Activated CD8-positive, alpha-beta memory T cell treated with anti-CD3 and anti-CD28 coated beads for 36 hours (primary cell): ENCODE results near the gene LRRC25. TPM values are rescaled to one million over a fixed set of nuclear protein-coding genes. Genes with fewer than 3 reads are reported as not detected.

Experiments
- CTCF ChIA-PET: fragments of 350-600 bp; sonication (Branson Sonifier 250); formaldehyde crosslinking; loops from one replicate; lab custom pipeline; 2021; ENCODE audit warnings: antibody characterized with exemption; lab: Charles Lee
- POLR2A ChIA-PET: fragments of 350-600 bp; sonication (Branson Sonifier 250); formaldehyde crosslinking; loops from one replicate; lab custom pipeline; 2021; ENCODE audit warnings: antibody characterized with exemption; lab: Charles Lee
- total RNA-seq, 2 experiments: library from RNA; stranded (reverse); gene quantifications; one replicate each; pipeline ENCODE4 v1.2.3, GENCODE V29; 2021

Gene LRRC25
- total RNA-seq, 2 experiments from 2014 or later: not detected

- CTCF ChIA-PET: interaction anchor here (0.6 to 1.7 kb wide), 6 partner anchors 9 to 443 kb away, joined by 3 to 6 read pairs (median 4); partner anchors contain the start of gene SSBP4
- POLR2A ChIA-PET: interaction anchor here (0.7 to 0.8 kb wide), 2 partner anchors 10 to 496 kb away, joined by 6 to 7 read pairs; partner anchors contain the start of gene SSBP4
Measured at GRCh38 chr19:18428787-18429674, 31.6 kb upstream of the LRRC25 start.

GRCh38 chr19:18428173-18428786 lies 30.9 kb upstream of the LRRC25 start:
- ChIA-PET CTCF (interaction anchor here (0.6 to 1.7 kb wide), 5 partner anchors 8 to 444 kb away, joined by 3 to 6 read pairs (median 3); partner anchors contain the start of gene SSBP4), POLR2A (interaction anchor here (0.8 kb wide), 1 partner anchor 10 kb away, joined by 7 read pairs; the partner anchor contains the start of gene SSBP4)

- ChIA-PET POLR2A (no interaction called here), CTCF (interaction anchor here (1.1 to 1.5 kb wide), 3 partner anchors 9 to 23 kb away, joined by 3 to 4 read pairs (median 3); partner anchors contain the start of gene SSBP4)
Measured at GRCh38 chr19:18427743-18428113, 30.3 kb upstream of the LRRC25 start.

- POLR2A ChIA-PET: no interaction called here
- CTCF ChIA-PET: interaction anchor here (1.2 to 1.5 kb wide), 2 partner anchors 16 to 24 kb away, joined by 3 to 4 read pairs; no protein-coding TSS in a partner anchor
Measured at GRCh38 chr19:18427080-18427742, 29.8 kb upstream of the LRRC25 start.

- ChIA-PET CTCF (interaction anchor here (1.5 kb wide), 1 partner anchor 16 kb away, joined by 4 read pairs; no protein-coding TSS in a partner anchor), POLR2A (no interaction called here)
Measured at GRCh38 chr19:18426416-18426767, 29.0 kb upstream of the LRRC25 start.

- ChIA-PET POLR2A (interaction anchor here (0.5 kb wide), 1 partner anchor 57 kb away, joined by 14 read pairs; no protein-coding TSS in a partner anchor), CTCF (interaction anchor here (0.5 to 1.5 kb wide), 2 partner anchors 15 to 622 kb away, joined by 3 to 4 read pairs; no protein-coding TSS in a partner anchor)
Measured at GRCh38 chr19:18425515-18426415, 28.3 kb upstream of the LRRC25 start.

- POLR2A ChIA-PET: interaction anchor here (0.5 kb wide), 1 partner anchor 57 kb away, joined by 14 read pairs; no protein-coding TSS in a partner anchor
- CTCF ChIA-PET: interaction anchor here (0.5 kb wide), 1 partner anchor 621 kb away, joined by 3 read pairs; no protein-coding TSS in a partner anchor
Measured at GRCh38 chr19:18424890-18425514, 27.6 kb upstream of the LRRC25 start.

- ChIA-PET CTCF (interaction anchor here (1.1 kb wide), 1 partner anchor 102 kb away, joined by 5 read pairs; the partner anchor contains the start of gene LSM4), POLR2A (interaction anchor here (0.7 kb wide), 1 partner anchor 8 kb away, joined by 3 read pairs; no protein-coding TSS in a partner anchor)
Measured at GRCh38 chr19:18424122-18424889, 26.9 kb upstream of the LRRC25 start.

- ChIA-PET CTCF (interaction anchor here (1.0 to 1.1 kb wide), 2 partner anchors 37 to 101 kb away, joined by 3 to 5 read pairs; partner anchors contain the start of gene LSM4), POLR2A (interaction anchor here (0.7 kb wide), 1 partner anchor 9 kb away, joined by 3 read pairs; no protein-coding TSS in a partner anchor)
Measured at GRCh38 chr19:18423258-18424020, 26.0 kb upstream of the LRRC25 start.

- CTCF ChIA-PET: interaction anchor here (1.0 kb wide), 1 partner anchor 36 kb away, joined by 3 read pairs; no protein-coding TSS in a partner anchor
- POLR2A ChIA-PET: interaction anchor here (1.7 kb wide), 1 partner anchor 142 kb away, joined by 7 read pairs; the partner anchor contains the start of gene JUND
Measured at GRCh38 chr19:18422530-18423191, 25.2 kb upstream of the LRRC25 start.

- ChIA-PET POLR2A (interaction anchor here (0.6 to 1.7 kb wide), 5 partner anchors 63 to 166 kb away, joined by 3 to 11 read pairs (median 3); partner anchors contain the start of gene JUND), CTCF (interaction anchor here (0.6 to 1.9 kb wide), 4 partner anchors 8 to 102 kb away, joined by 3 to 5 read pairs (median 4); no protein-coding TSS in a partner anchor)
Measured at GRCh38 chr19:18421371-18421959, 24.0 kb upstream of the LRRC25 start.

- ChIA-PET POLR2A (interaction anchor here (0.5 to 1.7 kb wide), 4 partner anchors 83 to 496 kb away, joined by 3 to 7 read pairs (median 4); partner anchors contain the start of gene JUND), CTCF (interaction anchor here (0.9 to 2.1 kb wide), 6 partner anchors 8 to 41 kb away, joined by 3 to 6 read pairs (median 4); no protein-coding TSS in a partner anchor)
Measured at GRCh38 chr19:18420930-18421329, 23.5 kb upstream of the LRRC25 start.

GRCh38 chr19:18419699-18420460 lies 22.5 kb upstream of the LRRC25 start:
- POLR2A ChIA-PET: interaction anchor here (0.6 to 5.4 kb wide), 4 partner anchors 20 to 413 kb away, joined by 3 to 36 read pairs (median 6); partner anchors contain the start of gene JUND

More at GRCh38 chr19:18419699-18420460, 22.5 kb upstream of the LRRC25 start:
- CTCF ChIA-PET: interaction anchor here (0.7 to 2.1 kb wide), 12 partner anchors 9 to 215 kb away, joined by 3 to 6 read pairs (median 3); no protein-coding TSS in a partner anchor
